NCI-H748 (cell line): Measurements from ENCODE around the gene RENBP.

Experiments used
- DNase-seq: peaks from one replicate; lab custom pipeline; 2025; ENCODE audit not compliant: unreplicated experiment; lab: John Stamatoyannopoulos, UW

RENBP gene

GRCh38 chrX:153971124-153971449, 26.6 kb upstream of the RENBP start:
- peak; percentile 86 for DNase-seq

- DNase-seq: peak; percentile 52
Observed at GRCh38 chrX:153970357-153971123, 26.1 kb upstream of the RENBP start.

GRCh38 chrX:153969904-153970356, 25.5 kb upstream of the RENBP start:
- DNase-seq: peak; percentile 49

GRCh38 chrX:153969125-153969903, 24.9 kb upstream of the RENBP start:
- no peak for DNase-seq

GRCh38 chrX:153968754-153969124, 24.3 kb upstream of the RENBP start:
- DNase-seq: no peak

- no peak for DNase-seq
Observed at GRCh38 chrX:153968255-153968654, 23.8 kb upstream of the RENBP start.

- DNase-seq: no peak
Observed at GRCh38 chrX:153967536-153968224, 23.2 kb upstream of the RENBP start.

- DNase-seq: no peak
Observed at GRCh38 chrX:153966841-153967535, 22.5 kb upstream of the RENBP start.

- DNase-seq: no peak
Observed at GRCh38 chrX:153966283-153966688, 21.8 kb upstream of the RENBP start.

GRCh38 chrX:153965406-153965805, 21.0 kb upstream of the RENBP start:
- DNase-seq: no peak

GRCh38 chrX:153964105-153964504, 19.7 kb upstream of the RENBP start:
- DNase-seq: no peak

- DNase-seq: no peak
Observed at GRCh38 chrX:153963546-153963945, 19.1 kb upstream of the RENBP start.

GRCh38 chrX:153961292-153961691, 16.8 kb upstream of the RENBP start:
- DNase-seq: no peak

- DNase-seq: no peak
Observed at GRCh38 chrX:153960786-153961185, 16.3 kb upstream of the RENBP start.

- no peak for DNase-seq
Observed at GRCh38 chrX:153960077-153960476, 15.6 kb upstream of the RENBP start.

GRCh38 chrX:153959649-153960048, 15.2 kb upstream of the RENBP start:
- no peak for DNase-seq

- no peak for DNase-seq
Observed at GRCh38 chrX:153958605-153959004, 14.2 kb upstream of the RENBP start.

- DNase-seq: no peak
Observed at GRCh38 chrX:153957224-153957623, 12.8 kb upstream of the RENBP start.

GRCh38 chrX:153956044-153956907, 11.8 kb upstream of the RENBP start:
- DNase-seq: no peak

GRCh38 chrX:153955228-153955732, 10.8 kb upstream of the RENBP start:
- DNase-seq: no peak
